IPS DF 19.7 (cell line): ENCODE data around the gene PTPRJ.

ENCODE experiments used
- DNase-seq: peaks from one replicate; pipeline ENCODE4 v3.0.0-alpha.2; 2013; ENCODE audit warnings: low read depth, low spot score

Gene PTPRJ

DNA sequence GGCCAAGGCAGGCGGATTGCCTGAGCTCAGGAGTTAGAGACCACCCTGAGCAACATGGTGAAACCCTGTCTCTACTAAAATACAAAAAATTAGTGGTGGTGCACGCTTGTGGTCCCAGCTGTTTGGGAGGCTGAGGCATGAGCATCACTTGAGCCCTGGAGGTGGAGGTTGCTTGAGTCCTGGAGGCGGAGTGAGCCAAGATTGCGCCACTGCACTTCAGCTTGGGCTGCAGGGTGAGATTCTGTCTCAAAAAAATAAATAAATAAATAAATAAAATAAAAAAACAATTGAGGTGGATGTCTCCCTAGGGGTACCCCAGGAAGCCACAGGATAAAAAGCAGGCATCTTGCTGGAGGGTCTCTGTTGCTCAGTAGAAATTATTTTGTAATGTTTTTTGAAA lies 14.1 kb downstream of the PTPRJ start:
- no peak for DNase-seq

DNA sequence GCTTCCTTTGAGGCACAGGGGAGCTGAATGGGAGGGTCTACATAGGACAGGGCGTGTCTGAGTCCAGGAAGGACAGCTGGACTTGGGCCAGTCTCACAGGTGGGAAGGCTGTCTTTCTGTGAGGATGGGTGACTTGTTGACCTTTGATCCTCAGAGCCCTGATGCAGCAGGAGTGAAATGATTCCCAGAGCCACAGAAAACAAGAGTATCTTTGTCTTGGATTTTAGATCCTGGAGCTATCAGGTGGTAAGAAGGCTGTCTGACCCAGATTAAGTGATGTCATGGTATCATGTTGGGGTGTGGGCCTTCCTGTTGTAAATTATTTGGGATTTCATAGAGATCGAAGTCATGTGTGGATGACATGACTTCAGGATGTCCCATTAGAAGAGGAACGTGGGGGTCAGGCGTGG lies 15.0 kb downstream of the PTPRJ start:
- DNase-seq: no peak

DNA sequence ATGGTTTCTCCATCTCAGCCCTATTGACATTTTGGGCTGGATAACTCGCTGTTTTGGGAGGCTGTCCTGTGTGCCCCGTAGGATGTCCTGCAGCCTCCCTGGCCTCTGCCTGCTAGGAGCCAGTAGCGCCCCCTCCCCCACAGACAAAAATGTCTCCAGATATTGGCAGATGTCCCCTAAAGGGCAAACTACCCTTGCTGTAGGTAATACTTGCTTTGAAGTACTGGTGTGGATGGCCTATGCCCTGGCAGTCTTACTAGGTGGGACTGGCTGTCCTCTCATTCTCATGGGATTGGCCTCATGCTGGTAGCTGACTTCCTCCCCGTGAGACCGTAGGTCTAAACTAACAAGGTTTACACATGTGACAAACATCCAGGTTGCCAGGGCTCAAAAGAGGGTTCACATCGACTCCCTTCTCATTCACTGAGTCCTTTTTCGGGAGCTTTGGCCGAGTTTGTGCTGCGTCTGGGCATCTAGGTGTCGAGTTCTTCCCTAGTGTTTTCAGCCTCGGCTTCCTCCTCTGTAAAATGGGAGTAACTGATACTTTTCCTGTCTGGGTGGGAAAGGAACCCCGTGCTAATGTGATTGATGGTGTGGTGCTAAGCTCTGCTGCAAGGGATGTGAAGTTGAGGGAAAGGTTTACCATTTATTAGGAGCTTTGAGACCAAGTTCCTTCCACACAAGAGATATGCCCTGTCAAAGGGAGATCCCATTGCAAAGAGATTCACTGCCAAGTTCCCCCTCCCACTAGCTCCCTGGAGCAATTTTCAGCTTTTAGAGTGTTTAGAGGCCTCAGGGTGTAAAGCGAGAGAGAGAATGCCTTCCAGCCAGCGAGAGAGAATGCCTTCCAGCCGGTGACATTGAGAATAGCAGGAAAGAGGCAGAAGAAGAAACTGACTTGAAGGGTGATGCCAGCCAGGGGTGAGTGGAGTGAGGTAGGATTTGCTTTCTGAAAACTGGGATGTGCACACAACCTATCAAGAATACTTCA lies 17.0 kb downstream of the PTPRJ start:
- DNase-seq: no peak

DNA sequence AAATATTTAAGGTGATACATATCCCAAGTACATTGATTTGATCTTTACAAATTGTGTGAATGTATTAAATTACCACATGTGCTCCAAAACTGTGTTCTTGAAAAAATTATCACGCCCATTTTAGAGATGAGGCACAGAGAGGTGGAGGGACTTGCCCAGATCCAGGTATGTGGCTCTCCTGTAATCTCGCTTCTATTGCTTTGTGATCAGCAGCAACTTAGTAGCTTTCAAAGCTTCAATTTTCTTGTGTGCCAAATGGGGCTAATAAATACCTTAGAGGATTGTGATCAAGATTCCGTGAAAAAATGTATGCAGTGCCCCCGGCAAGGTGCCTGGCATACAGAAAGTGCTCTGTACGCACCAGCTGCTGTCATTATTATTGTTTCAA lies 18.0 kb downstream of the PTPRJ start:
- no peak for DNase-seq

DNA sequence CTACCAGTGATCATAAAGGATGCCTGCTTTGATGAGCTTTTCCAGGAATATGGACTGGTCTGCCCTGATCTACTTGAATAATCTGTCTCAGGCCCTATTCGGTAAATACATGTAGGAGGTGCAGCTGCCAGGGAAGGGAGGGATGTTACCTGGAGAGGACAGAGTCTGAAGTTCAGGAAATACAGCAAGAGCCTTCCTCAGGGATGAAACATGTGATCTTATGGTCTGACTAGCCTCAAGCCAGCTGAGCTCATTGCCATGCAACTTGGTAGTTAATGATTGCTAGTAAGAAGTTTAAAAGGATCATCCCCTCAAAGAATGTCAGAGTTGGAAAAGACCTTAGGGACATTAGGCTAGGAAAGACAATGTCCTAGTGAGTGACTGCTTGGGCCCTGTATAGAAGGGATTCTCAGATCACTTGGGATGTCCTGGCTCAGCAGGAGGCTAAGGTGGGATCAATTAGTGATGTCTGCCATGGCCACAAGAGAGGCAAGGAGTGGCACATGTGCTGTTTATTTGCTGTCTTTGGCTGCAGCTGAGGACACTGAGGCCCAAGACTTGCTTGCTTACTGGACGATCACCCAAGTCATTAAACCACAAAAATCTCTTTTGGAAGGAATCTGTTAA lies 18.5 kb downstream of the PTPRJ start:
- no peak for DNase-seq

DNA sequence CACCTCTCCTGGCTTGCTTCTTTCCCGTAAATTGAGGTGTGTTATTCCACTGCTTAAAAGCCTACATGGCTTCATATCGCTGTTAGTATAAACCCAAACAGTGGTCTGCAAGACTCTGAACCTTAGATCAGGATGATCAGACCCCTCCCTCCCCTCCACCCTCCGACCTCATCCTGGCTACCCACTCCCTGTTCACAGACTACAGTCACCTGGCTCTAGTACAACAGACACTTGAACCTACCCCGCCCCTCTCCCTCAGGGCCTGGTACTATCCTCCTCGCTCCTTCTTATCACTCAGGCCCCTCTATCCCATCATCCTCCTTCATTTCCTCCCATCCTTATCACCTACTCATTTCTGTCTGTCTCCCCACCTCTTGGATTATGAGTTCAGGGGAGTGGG lies 20.1 kb downstream of the PTPRJ start:
- DNase-seq: no peak

DNA sequence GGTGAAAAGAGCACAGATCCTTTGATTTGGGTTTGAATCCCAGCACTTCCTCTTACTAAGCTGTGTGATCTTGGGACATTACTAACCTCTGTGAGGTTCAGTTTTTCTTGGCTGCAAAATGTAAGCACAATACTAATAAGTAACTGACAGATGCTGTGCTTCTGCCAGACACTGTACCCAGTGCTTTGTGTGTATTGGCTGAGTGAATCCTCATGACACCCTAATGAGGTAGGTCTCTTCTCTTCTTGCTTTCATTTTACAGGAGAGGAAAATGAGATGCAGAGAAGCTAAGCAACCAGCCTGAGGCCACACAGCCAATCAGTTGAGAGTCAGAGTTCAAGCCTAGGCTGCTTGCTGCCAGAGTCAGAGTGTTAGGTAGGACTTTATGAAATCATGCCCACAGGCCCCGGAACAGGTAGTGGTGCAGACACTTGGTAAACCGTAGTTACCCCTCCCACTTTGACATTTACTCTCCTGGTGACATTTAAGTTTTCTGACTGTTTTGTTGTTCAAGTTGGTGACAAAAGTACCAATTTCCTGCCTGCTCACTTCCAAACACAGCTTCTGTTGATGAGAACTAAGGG lies 21.2 kb downstream of the PTPRJ start:
- DNase-seq: no peak

DNA sequence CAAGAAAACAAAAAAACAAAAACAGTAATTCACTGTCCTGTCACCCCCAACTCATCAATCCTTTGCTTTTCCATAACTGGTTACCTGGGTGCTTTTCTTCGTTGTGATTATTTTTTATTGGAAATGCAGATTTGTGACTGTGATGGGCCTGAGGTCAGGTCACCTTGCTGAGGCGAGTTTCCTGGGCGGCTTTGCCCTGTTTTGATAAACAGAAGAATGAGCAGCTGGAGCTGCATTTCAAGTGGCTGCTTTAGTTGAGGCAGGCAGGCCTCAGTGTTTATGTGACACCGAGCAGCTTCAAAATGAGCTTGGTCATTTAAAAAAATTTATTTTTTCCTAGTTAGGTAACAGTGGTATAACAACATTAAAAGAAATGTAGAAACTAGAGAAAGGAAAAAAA lies 22.2 kb downstream of the PTPRJ start:
- no peak for DNase-seq

DNA sequence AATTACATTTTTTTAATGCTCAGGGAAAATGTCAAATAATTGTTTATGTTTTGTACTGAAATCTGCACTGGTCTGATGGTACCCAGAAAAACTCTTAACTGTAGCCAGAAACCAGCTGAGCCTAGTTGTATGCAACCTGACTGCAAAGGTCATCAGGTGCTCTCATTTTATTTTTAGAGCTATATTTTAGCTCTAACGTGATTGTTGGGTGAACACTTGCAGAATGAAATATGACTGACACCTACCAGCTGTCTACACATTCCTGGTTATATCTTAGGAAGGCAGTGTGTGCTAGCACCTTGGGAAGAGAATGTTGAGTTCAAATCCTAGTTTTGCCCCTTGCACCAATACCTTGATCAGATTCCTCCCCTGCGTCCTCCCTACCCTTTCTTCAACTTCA lies 23.6 kb downstream of the PTPRJ start:
- no peak for DNase-seq

DNA sequence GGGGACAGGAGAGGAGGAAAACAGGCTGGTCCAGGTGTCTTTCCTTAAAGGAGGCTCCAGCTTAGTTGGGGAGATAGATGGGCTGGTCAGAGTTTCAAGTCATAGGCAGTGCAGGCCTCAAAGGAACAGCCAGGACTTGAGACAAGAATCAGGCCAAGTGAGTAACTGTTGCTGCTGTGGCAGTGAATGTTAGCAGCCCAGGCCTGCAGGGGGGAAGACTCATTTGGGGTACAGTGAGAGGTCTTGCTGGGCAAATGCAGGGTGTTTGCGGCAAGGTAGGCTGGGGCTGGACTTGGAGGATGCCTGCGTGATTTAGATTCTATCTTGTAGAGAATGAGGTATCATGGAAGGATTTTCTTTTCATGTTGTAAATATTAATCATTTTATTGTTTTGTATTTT lies 24.1 kb downstream of the PTPRJ start:
- no peak for DNase-seq

DNA sequence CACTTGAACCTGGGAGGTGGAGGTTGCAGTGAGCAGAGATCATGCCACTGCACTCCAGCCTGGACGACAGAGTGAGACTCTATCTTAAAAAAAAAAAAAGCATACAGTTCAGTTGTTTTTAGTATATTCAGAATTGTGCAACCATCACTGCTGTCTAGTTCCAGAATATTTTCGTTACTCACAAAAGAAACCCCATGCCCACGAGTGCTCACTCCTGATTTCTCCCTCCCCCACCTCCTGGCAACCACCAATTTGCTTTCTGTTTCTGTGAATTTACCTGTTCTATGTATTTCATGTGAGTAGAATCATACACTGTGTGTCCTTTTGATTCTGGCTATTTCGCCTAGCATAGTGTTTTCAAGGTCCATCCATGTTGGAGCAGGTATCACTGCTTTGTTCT lies 24.8 kb downstream of the PTPRJ start:
- DNase-seq: no peak

DNA sequence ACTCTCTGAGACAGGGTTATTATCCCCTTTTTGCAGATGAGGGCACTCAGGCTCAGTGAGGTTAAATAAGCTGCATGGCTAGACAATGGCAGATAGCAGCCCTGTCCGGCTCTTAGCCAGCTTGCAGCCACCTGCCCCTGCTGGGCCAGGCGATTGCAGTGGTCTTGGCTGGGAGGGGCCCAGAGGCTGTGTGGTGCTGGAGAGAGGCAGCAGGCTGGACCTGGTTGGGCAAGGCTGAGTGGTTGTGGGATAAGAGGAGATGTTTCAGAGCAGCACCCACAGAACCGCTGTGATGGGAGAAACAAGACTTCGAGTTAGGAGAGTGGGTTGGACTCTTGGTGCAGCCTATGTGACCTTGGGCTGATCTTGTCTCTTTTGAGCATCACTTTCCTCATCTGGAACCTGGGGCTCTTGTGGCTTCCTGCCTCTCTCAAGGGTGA lies 25.5 kb downstream of the PTPRJ start:
- no peak for DNase-seq

DNA sequence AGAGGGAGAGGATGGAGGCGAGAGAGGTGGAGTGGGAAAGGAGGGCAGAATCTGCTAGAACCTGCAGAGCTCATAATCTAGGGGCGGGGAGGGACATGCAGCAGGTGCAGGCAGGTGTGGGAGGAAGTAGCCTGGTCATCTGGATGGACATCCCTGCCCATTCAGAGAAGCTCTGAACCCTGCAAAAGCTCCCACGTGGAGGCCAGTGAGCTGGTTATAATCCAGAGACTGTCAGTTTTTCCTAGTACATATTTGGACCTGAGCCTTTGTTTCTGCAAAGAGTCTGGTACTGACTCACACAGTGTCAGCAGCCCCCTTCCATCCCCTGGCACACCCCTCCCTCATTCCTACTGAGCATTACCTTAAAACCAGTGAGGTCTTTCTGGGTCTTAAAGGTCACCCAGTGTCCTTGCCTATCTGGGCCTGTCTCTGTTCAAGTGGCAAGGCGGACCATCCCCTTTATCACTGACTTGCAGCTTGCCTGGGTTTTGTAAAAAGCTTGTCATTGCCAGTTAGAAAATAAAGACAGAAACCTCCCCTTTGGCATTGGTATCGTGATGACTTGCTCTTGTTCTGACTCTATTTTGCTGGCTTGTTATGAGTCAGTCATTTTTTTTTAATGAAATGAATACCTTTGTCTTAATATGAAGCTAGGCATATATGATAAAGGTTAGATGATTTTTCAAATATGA lies 26.1 kb downstream of the PTPRJ start:
- DNase-seq: no peak

DNA sequence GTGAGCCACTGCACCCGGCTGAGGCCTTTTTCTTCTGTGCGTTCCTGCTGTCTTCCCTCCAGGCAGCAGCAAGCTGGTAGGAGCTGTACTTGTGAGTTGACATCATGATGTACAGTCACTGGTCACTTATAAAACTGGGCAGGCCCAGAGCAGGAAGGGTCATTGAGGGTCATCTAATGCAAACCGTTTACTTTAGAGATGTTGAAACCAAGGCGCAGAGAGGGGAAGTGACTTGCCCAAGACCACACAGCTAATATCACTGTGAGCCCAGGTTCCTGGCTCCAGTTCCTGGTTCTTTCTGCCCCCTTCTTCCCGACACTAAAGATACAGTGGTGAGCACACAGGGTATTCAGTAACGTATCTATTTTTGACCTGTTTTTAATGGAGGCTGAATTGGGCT lies 27.3 kb downstream of the PTPRJ start:
- DNase-seq: no peak

DNA sequence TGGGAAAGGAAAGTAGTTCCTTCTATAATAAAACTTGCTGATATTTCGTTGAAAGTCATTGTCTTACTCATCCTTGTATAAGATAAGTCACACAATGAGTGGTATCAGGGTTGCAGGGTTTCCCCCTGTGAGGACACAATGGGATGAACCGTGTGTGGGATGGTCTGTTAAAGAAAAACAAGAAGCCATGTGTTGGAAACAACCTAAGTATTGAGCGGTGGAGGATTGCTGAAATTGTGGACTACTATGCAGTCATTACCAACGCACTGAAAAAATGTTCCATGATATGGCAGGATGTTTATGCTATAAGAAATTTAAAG lies 28.6 kb downstream of the PTPRJ start:
- DNase-seq: no peak

DNA sequence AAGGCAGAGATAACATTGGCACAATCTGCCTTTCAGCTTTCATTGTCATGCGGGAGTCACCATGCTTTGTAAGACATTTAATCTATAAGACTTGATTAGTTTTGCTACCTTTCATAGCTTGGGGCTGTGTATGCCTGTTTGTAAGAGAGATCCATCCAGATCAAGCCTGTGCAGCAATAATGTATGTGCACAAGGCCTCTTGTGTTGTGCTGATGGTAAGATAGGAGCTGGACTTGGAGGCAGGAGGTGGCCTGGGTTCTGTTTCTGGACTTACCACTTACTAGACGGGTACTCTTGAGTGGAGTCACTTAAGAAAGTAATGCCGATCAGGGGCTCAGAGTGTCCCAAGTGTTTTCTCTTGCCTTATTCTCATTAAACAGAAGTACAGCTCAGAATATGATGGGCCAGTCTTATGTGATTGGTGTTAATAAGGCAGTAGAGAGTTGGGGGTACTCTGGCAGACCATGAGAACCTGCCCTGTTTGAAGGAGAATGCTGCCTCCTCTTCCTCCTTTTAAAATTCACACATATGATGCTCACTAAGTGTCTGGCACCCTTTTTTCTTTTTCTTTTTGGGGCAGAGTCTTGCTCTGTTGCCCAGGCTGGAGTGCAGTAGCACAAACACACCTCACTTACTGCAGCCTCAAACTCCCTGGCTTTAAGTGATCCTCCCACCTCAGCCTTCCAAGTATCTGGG lies 30.9 kb downstream of the PTPRJ start:
- DNase-seq: no peak

DNA sequence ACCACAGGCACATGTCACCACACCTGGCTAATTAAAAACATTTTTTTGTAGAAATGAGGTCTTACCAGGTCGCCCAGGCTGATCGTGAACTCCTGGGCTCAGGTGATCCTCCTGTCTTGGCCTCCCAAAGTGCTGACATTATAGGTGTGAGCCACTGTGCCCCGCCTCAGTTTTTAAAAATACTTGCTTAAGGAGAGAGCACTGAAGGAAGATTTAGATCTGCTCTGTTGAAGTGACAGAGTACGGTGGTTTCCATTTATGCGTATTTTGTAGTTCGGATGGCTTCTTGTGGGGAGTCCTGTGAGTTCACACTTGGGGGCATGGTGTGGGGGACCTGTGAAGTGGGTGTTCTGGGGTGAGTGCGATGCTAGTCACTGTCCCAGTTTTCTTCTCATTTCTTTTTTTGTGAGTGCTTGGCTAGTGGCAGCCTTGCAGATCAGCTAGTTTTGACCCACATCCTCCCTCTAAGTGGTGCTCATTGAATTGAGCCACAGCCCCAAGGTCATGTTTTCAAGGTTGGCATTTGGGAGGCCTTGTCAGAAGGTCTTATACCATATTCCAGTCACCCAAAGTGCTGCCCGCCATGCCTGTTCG lies 31.5 kb downstream of the PTPRJ start:
- no peak for DNase-seq

DNA sequence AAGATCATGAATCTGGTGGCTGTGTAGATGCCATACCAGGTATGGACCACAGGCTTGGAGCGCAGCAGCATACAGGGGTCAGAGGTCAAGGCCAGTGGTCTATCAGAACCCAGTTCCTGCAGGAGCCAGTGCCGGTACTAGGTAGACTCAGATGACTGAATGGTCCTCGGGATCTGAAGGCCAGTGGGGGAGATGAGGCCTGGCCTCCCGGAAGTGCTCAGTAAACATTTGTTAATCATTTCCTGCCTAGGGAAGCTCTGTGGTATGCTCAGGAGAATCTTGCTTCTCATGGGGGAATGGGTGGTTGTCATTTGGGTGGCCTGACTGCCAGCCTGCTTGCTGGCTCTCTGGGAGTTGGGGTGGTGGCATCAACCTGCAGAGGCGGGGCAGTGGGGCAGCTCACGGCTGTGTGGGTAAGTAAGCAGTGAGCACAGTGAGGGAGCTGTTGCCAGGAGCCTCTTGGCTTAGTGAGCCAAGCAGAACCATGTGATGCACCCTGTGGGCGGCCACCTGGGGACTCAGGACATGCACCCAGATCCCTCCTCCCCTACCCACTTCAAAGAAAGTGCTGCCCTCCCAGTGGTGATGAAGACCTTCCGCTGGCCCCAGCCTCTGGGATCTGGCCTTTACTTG lies 33.0 kb downstream of the PTPRJ start:
- DNase-seq: no peak

DNA sequence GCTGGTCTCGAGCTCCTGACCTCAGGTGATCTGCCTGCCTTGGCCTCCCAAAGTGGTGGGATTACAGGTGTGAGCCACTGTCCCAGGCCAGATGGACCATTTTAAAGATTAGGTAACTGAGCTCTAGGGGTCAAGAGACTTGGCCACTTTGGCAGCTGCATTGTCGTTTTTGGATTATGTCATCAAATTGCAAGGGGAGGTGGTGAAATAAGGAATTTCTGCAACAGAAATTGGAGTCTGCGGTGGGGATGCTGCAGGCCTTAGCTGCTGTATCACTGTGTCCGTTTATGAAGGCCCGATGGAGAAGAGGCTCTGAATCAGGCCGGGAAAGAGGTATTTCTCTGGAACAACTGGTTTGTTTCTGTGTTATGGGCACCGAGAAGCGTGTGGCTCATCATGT lies 34.6 kb downstream of the PTPRJ start:
- no peak for DNase-seq

DNA sequence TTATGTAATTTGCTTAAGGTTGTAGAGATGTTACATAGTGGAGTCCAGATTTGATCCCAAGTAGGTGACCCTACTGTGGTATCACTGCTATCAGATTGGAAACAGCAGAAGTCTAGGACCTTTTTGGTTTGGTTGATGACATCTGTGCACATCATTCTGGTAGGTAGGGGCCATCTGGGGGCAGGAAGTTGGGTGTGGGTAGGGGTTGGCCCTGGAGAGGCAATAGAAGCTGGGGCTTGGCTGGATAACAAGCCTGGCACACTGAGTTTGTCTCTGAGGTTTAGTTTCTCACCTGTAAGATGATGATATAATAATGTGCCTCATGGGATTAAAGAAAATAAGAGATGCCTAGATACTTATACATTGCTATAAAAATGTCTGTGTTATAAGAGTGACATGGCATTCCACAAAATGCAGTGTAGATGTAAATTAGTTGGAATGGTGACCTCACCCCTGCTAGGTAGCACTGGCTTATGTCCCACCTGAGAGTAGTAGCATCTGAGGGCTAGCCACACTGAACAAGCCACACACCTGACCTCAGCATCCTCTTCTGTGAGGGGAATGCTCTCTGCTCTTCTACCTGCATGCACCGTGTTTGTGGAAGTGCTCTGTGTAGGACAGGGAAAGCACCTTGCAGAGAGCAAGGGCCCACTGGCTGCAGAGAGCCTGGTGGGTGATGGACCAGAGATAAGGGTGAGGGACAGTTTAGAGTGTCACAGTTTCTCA lies 36.9 kb downstream of the PTPRJ start:
- no peak for DNase-seq
